GM18858 (cell line): ENCODE results near the gene SCNN1A.

Source experiments
- ATAC-seq: cut with Tn5 transposase; IDR thresholded peaks from one replicate; pipeline ENCODE4 v1.9.1; 2021; ENCODE audit not compliant: unreplicated experiment

The SCNN1A gene

GRCh38 chr12:6369916-6370575 is 5.3 kb downstream of the SCNN1A start:
- no peak for ATAC-seq

- no peak for ATAC-seq
Observed at GRCh38 chr12:6368906-6369525, 6.3 kb downstream of the SCNN1A start.

- ATAC-seq, result no peak
Observed at GRCh38 chr12:6367969-6368892, 7.1 kb downstream of the SCNN1A start.

GRCh38 chr12:6367065-6367968 is 8.0 kb downstream of the SCNN1A start:
- no peak for ATAC-seq

- no peak for ATAC-seq
Observed at GRCh38 chr12:6364044-6364374, 11.4 kb downstream of the SCNN1A start.

- no peak for ATAC-seq
Observed at GRCh38 chr12:6363330-6364043, 11.9 kb downstream of the SCNN1A start.

GRCh38 chr12:6363010-6363329 is 12.4 kb downstream of the SCNN1A start:
- no peak for ATAC-seq

- ATAC-seq, result no peak
Observed at GRCh38 chr12:6362403-6362802, 13.0 kb downstream of the SCNN1A start.

- no peak for ATAC-seq
Observed at GRCh38 chr12:6361834-6362233, 13.5 kb downstream of the SCNN1A start.

GRCh38 chr12:6360578-6361490 is 14.5 kb downstream of the SCNN1A start:
- no peak for ATAC-seq

GRCh38 chr12:6360080-6360571 is 15.2 kb downstream of the SCNN1A start:
- no peak for ATAC-seq

GRCh38 chr12:6358881-6359280 is 16.5 kb downstream of the SCNN1A start:
- ATAC-seq, result no peak

- ATAC-seq, result no peak
Observed at GRCh38 chr12:6356374-6356820, 19.0 kb downstream of the SCNN1A start.

GRCh38 chr12:6355491-6356373 is 19.6 kb downstream of the SCNN1A start:
- no peak for ATAC-seq

GRCh38 chr12:6354495-6355393 is 20.6 kb downstream of the SCNN1A start:
- ATAC-seq, result no peak

GRCh38 chr12:6352193-6353173 is 22.9 kb downstream of the SCNN1A start:
- no peak for ATAC-seq
